ENCODE results near the gene TESK2. TPM values are rescaled to one million over a fixed set of nuclear protein-coding genes. Genes with fewer than 3 reads are reported as not detected.
"Not testable (repeated sequence)": the region's sequence is repeated elsewhere in the genome, so short reads cannot be mapped to it uniquely, and the experiment has no call there.

TESK2 gene
- total RNA-seq, 2 donors from 2014 or later = 5.9 to 8.8 TPM

GRCh38 chr1:45519774-45520173 is 28.8 kb upstream of the TESK2 start:
- H3K4me1 Mint-ChIP-seq (ENCODE audit: low read depth) = peaks cover 72% of the 10 kb centered on the region
- H3K9me3 Mint-ChIP-seq; DNase-seq; H3K27me3 Mint-ChIP-seq (ENCODE audit: low read depth); ATAC-seq (replicated peaks in 1 of 2); H3K27ac Mint-ChIP-seq: not testable (repeated sequence)
- H3K4me3 Mint-ChIP-seq = peak overlapping the region; percentile 95 to 99
- peaks cover 7 to 25% of the 10 kb centered on the region in 2 donors for H3K36me3 Mint-ChIP-seq (ENCODE audit: insufficient read depth in 2 of 2)

DNA sequence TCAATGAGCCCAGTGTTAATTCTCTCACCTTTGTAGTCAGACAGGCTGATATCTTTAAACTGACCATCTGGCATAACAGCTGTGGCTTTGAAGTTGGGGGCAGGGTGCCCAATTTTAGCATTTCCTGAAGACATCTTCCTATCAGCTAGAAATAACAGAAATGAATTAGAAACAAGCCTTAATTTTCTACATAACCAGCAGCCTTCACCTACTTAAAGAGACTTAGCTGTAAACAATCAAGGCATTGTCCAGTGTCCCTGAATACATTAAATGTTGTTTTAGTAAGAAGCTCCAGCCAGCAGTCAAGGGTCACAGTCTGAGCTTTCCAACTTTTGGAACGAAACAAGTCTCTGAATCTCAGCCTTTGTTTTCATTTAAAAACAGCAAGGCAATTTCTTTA is 27.9 kb upstream of the TESK2 start:
- no peak for ATAC-seq (replicated peaks in 1 of 2)
- Mint-ChIP-seq H3K9me3 (no peaks in the 10 kb centered on the region), H3K4me3 (peak overlapping the region; percentile 95 to 99), H3K36me3 (ENCODE audit: insufficient read depth in 2 of 2) (peaks cover 7 to 26% of the 10 kb centered on the region in 2 donors), H3K27ac (peak overlapping the region; percentile 76), H3K27me3 (ENCODE audit: low read depth) (no peaks in the 10 kb centered on the region), H3K4me1 (ENCODE audit: low read depth) (peaks cover 70% of the 10 kb centered on the region)
- no peak for DNase-seq

GRCh38 chr1:45518366-45518765 is 27.4 kb upstream of the TESK2 start:
- Mint-ChIP-seq H3K4me3 (peak overlapping the region in 1 of 2 donors; percentile 99), H3K36me3 (ENCODE audit: insufficient read depth in 2 of 2) (peaks cover 7 to 26% of the 10 kb centered on the region in 2 donors), H3K4me1 (ENCODE audit: low read depth) (peaks cover 64% of the 10 kb centered on the region), H3K27ac (peak overlapping the region; percentile 76)
- H3K27me3 Mint-ChIP-seq (ENCODE audit: low read depth); DNase-seq; ATAC-seq (replicated peaks in 1 of 2); H3K9me3 Mint-ChIP-seq: not testable (repeated sequence)

- no peak overlapping the region for H3K4me3 Mint-ChIP-seq
- ATAC-seq (replicated peaks in 1 of 2) (no peak), DNase-seq (no peak)
- H3K9me3 Mint-ChIP-seq = no peaks in the 10 kb centered on the region
- H3K4me1 Mint-ChIP-seq (ENCODE audit: low read depth) = peaks cover 52% of the 10 kb centered on the region
- peak overlapping the region; percentile 78 for H3K27ac Mint-ChIP-seq
- peaks cover 7 to 28% of the 10 kb centered on the region in 2 donors for H3K36me3 Mint-ChIP-seq (ENCODE audit: insufficient read depth in 2 of 2)
- H3K27me3 Mint-ChIP-seq (ENCODE audit: low read depth) = no peaks in the 10 kb centered on the region
Measured at GRCh38 chr1:45516465-45516864, 25.5 kb upstream of the TESK2 start.

DNA sequence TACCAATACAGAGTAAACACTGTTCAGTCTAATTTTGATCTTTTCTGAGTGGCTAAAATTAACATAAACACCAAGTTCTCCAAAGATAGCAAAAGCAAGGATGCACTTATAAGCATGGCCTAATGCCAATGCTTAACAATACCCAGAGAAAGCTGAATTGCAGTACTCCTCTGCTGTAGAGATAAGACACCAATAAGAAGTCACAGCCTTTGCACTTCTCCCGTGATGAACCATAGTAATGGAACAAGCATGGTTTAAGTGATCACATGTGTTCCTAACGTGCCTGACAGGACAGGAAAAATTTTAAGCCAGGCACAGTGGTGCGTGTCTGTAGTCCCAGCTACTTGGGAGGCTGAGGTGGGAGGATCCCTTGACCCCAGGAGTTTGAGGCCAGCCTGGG is 25.1 kb upstream of the TESK2 start:
- Mint-ChIP-seq H3K36me3 (ENCODE audit: insufficient read depth in 2 of 2) (peaks cover 9 to 31% of the 10 kb centered on the region in 2 donors), H3K9me3 (no peaks in the 10 kb centered on the region), H3K27me3 (ENCODE audit: low read depth) (no peaks in the 10 kb centered on the region), H3K27ac (peak overlapping the region; percentile 78), H3K4me3 (no peak overlapping the region), H3K4me1 (ENCODE audit: low read depth) (peaks cover 52% of the 10 kb centered on the region)
- no peak for ATAC-seq (replicated peaks in 1 of 2)
- DNase-seq = no peak

DNA sequence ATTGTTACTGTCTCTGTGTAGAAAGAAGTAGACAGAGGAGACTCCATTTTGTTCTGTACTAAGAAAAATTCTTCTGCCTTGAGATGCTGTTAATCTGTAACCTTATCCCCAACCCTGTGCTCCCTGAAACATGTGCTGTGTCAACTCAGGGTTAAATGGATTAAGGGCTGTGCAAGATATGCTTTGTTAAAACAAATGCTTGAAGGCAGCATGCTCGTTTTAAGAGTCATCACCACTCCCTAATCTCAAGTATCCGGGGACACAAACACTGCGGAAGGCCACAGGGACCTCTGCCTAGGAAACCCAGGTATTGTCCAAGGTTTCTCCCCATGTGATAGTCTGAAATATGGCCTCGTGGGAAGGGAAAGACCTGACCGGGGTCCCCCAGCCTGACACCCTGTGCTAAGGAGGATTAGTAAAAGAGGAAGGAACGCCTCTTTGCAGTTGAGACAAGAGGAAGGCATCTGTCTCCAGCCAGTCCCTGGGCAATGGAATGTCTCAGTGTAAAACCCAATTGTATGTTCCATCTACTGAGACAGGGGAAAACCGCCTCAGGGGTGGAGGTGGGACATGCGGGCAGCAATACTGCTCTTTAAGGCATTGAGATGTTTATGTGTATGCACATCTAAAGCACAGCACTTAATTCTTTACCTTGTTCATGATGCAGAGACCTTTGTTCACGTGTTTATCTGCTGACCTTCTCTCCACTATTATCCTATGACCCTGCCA is 22.7 kb upstream of the TESK2 start:
- ATAC-seq (replicated peaks in 1 of 2); H3K4me3 Mint-ChIP-seq; H3K27me3 Mint-ChIP-seq (ENCODE audit: low read depth); DNase-seq; H3K27ac Mint-ChIP-seq; H3K9me3 Mint-ChIP-seq: not testable (repeated sequence)
- peaks cover 16 to 36% of the 10 kb centered on the region in 2 donors for H3K36me3 Mint-ChIP-seq (ENCODE audit: insufficient read depth in 2 of 2)
- H3K4me1 Mint-ChIP-seq (ENCODE audit: low read depth) = peaks cover 36% of the 10 kb centered on the region

DNA sequence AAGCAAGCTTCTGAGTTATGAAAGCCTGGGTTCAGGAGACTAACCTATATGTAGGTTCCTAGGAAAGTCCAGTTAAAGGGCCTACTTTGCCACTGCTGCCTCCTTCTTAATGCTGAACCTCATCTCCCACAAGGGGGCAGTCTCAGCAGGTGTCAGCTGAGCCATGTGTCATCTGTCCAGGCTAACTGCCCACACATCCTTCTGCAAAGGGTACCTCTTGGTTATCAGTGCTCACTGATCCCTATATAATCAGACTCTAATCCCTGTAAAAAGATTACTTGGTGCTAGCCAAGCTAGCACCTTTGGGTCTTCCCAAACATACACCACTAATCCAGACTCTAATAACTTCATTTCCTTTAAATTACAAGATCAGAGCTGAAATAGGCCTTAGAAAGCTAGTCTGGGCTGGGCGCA is 21.7 kb upstream of the TESK2 start:
- ATAC-seq (replicated peaks in 1 of 2) (peak; percentile 75 to 84), DNase-seq (peak; percentile 72)
- Mint-ChIP-seq H3K4me1 (ENCODE audit: low read depth) (peaks cover 33% of the 10 kb centered on the region), H3K9me3 (no peaks in the 10 kb centered on the region), H3K27me3 (ENCODE audit: low read depth) (no peaks in the 10 kb centered on the region), H3K36me3 (ENCODE audit: insufficient read depth in 2 of 2) (peaks cover 16 to 35% of the 10 kb centered on the region in 2 donors), H3K27ac (no peak overlapping the region), H3K4me3 (no peak overlapping the region)

DNA sequence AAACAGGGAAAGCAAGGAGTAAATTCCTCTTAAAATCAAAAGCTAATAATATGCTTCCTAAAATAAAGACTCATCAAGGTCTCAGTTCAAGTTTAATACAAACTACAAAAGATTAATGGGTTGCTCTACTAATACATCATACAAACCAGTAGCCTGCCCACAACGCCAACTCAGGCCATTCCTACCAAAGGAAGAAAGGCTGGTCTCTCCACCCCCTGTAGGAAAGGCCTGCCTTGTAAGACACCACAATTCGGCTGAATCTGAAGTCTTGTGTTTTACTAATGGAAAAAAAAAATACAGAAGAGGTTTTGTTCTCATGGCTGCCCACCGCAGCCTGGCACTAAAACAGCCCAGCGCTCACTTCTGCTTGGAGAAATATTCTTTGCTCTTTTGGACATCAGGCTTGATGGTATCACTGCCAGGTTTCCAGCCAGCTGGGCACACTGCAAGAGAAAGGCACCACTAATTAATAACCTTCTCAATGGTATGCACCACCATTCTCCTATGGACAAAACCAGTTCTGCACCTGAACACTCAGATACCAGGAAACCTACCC is 20.1 kb upstream of the TESK2 start:
- peak overlapping the region; percentile 35 for H3K27ac Mint-ChIP-seq
- no peaks in the 10 kb centered on the region for H3K9me3 Mint-ChIP-seq

GRCh38 chr1:45510036-45510971 is 19.3 kb upstream of the TESK2 start:
- Mint-ChIP-seq H3K9me3 (no peaks in the 10 kb centered on the region), H3K27me3 (ENCODE audit: low read depth) (no peaks in the 10 kb centered on the region), H3K27ac (no peak overlapping the region), H3K4me3 (no peak overlapping the region), H3K4me1 (ENCODE audit: low read depth) (peaks cover 11% of the 10 kb centered on the region), H3K36me3 (ENCODE audit: insufficient read depth in 2 of 2) (peaks cover 9 to 20% of the 10 kb centered on the region in 2 donors)
- DNase-seq (no peak), ATAC-seq (replicated peaks in 1 of 2) (no peak)

More for the DNA sequence above, 20.1 kb upstream of the TESK2 start:
- ATAC-seq (replicated peaks in 1 of 2) (no peak), DNase-seq (no peak)
- Mint-ChIP-seq H3K4me1 (ENCODE audit: low read depth) (peaks cover 17% of the 10 kb centered on the region), H3K27me3 (ENCODE audit: low read depth) (no peaks in the 10 kb centered on the region), H3K36me3 (ENCODE audit: insufficient read depth in 2 of 2) (peaks cover 11 to 27% of the 10 kb centered on the region in 2 donors), H3K4me3 (no peak overlapping the region)

DNA sequence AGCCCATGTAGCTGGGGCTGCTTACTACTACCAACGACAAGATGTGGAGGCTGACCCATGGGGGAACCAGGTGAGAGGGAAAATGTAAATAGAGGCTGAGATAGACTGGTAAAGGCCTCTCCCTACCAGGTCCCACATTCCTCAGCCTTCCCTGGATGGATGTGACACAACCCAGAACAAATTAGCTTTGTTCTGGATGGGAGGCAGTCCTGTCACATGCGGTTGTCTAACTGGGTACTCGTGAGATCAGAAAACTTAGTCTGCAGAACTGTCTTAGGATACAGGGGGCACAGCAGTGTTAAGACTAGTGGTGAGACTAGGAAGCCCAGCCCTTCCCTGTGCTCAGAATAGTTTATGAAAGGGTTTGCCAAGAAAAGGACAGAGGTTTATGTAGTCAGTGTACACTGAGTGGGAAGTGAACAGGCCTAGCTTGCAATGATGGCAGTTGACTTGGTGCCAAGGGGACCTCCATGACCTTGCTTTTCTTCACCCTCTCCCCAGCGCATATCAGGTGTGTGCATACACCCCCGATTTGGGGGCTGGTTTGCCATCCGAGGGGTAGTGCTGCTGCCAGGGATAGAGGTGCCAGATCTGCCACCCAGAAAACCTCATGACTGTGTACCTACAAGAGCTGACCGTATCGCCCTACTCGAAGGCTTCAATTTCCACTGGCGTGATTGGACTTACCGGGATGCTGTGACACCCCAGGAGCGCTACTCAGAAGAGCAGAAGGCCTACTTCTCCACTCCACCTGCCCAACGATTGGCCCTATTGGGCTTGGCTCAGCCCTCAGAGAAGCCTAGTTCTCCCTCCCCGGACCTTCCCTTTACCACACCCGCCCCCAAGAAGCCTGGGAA is 17.6 kb upstream of the TESK2 start:
- Mint-ChIP-seq H3K4me3 (no peak overlapping the region), H3K36me3 (ENCODE audit: insufficient read depth in 2 of 2) (peaks cover 9 to 13% of the 10 kb centered on the region in 2 donors), H3K9me3 (no peaks in the 10 kb centered on the region), H3K27me3 (ENCODE audit: low read depth) (no peaks in the 10 kb centered on the region), H3K27ac (peak overlapping the region; percentile 20), H3K4me1 (ENCODE audit: low read depth) (peaks cover 4% of the 10 kb centered on the region)
- no peak for ATAC-seq (replicated peaks in 1 of 2)
- no peak for DNase-seq

- DNase-seq (no peak), ATAC-seq (replicated peaks in 1 of 2) (no peak)
- peaks cover 4% of the 10 kb centered on the region for H3K4me1 Mint-ChIP-seq (ENCODE audit: low read depth)
- H3K9me3 Mint-ChIP-seq = no peaks in the 10 kb centered on the region
- peaks cover 9 to 13% of the 10 kb centered on the region in 2 donors for H3K36me3 Mint-ChIP-seq (ENCODE audit: insufficient read depth in 2 of 2)
- no peak overlapping the region for H3K4me3 Mint-ChIP-seq
- peak overlapping the region; percentile 20 for H3K27ac Mint-ChIP-seq
- H3K27me3 Mint-ChIP-seq (ENCODE audit: low read depth) = no peaks in the 10 kb centered on the region
Measured at GRCh38 chr1:45507893-45508292, 16.9 kb upstream of the TESK2 start.

GRCh38 chr1:45507195-45507594 is 16.2 kb upstream of the TESK2 start:
- Mint-ChIP-seq H3K27me3 (ENCODE audit: low read depth) (no peaks in the 10 kb centered on the region), H3K27ac (no peak overlapping the region), H3K4me3 (no peak overlapping the region), H3K4me1 (ENCODE audit: low read depth) (peaks cover under 1% of the 10 kb centered on the region), H3K9me3 (no peaks in the 10 kb centered on the region), H3K36me3 (ENCODE audit: insufficient read depth in 2 of 2) (peaks cover 9 to 11% of the 10 kb centered on the region in 2 donors)
- DNase-seq (no peak), ATAC-seq (replicated peaks in 1 of 2) (no peak)

Data from activated T-cell treated with anti-CD3 and anti-CD28 coated beads, Interleukin-2, amount 50 U/mL, for 72 hours (primary cell).